OCI-LY3 (cell line): ENCODE results near the gene SPRN.

Experiments used
- EZH2phosphoT487 ChIP-seq: fragments of 200-600 bp; shearing (Covaris generic); IDR thresholded peaks from 2 replicates; pipeline ENCODE4 v1.6.1; 2018; ENCODE audit warnings: antibody characterized with exemption, mixed run types, low read depth
- TF ChIP-seq, protein P1 (sequence below): fragments of 200-600, 300-600 bp; sonication (generic); IDR thresholded peaks from 2 replicates; pipeline ENCODE4 v1.5.1; 2014; ENCODE audit warnings: antibody characterized with exemption, low read length, low read depth

DNA sequence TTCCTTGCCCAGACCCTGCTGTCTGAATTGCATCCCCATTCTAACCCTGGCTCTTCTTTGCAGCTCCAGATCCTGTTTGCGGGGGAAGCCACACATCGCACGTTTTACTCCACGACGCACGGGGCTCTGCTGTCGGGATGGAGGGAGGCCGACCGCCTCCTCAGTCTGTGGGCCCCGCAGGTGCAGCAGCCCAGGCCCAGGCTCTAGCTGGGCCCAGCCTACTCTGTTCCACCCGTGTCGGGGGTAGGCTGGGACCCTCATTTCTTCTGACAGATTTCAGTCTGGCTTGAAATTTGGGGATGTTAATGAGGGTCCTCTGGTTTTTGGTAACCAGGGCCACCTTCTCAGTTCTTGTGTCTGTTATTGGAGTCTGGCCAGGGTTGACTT is 33.2 kb downstream of the SPRN start:
- TF ChIP-seq, protein P1, sequence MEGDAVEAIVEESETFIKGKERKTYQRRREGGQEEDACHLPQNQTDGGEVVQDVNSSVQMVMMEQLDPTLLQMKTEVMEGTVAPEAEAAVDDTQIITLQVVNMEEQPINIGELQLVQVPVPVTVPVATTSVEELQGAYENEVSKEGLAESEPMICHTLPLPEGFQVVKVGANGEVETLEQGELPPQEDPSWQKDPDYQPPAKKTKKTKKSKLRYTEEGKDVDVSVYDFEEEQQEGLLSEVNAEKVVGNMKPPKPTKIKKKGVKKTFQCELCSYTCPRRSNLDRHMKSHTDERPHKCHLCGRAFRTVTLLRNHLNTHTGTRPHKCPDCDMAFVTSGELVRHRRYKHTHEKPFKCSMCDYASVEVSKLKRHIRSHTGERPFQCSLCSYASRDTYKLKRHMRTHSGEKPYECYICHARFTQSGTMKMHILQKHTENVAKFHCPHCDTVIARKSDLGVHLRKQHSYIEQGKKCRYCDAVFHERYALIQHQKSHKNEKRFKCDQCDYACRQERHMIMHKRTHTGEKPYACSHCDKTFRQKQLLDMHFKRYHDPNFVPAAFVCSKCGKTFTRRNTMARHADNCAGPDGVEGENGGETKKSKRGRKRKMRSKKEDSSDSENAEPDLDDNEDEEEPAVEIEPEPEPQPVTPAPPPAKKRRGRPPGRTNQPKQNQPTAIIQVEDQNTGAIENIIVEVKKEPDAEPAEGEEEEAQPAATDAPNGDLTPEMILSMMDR, result no peak
- TF ChIP-seq EZH2phosphoT487, result no peak
